NOMO-1 (cell line): Measurements from ENCODE around the gene PRPF40A.

Experiments
- DNase-seq, 2 experiments: peaks; one replicate each; lab custom pipeline; 2025; ENCODE audit not compliant: unreplicated experiment in 2 of 2; lab: John Stamatoyannopoulos, UW

Gene PRPF40A

DNA sequence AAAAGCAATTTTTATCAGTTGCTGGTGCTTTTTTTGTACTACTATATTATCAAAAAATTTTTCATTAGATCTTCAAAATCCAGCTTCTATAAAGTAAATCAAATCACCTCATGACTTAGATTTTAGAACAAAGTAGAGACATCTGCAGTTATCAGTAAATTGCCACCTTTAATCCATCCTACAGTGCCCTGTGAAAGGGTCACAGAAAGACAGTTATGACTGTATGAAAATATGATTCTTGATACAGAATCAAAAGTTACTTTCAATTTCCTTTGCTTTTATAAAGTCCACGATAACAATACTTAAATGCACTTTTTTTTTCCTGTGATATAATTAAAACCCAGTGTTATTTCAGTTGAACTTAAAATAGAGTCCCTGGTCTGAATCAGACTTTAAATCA lies 61.4 kb downstream of the PRPF40A start:
- DNase-seq = no peak

DNA sequence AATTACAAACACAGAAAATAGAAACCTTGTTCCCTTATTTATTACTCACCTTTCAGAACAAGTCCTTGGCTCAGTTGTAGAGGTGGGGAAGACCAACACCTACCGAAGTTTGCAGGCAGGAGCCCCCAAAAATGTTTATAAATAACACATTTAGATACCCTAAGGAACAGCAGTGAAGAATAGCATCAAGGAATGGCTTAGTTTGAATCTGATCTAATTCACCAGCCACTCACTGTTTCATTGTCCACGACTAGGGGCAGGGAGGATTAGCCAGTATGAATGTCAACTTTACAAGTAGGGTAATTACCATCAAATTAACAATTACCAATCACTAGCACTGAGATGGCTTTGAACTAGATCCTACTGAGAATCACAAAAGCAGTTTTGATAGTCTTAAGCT lies 65.4 kb downstream of the PRPF40A start:
- DNase-seq = no peak

DNA sequence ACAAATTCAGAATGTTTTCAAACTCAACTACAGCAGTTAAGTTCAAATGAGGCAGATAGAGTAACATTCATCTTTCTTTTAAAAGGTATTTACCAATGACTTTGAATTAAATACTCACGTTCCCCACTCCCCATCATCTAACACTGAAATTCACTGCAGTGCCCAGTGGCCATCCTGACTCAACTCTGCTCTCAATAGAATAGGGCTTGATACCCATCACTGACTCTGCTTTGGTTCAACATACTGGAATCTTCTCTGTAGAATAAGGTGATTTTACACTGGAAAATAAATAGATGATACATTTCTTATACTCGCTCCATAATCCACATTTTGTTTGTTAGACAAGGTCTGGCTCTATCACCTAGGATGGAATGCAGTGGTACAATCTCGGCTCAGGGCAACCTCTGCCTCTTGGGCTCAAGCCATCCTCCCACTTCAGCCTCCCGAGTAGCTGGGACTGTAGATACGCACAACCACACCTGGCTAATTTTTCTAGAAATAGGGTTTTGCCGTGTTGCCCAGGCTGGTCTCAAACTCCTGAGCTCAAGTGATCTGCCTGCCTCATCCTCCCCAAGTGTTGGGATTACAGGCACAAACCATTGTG lies 66.4 kb downstream of the PRPF40A start:
- no peak for DNase-seq

DNA sequence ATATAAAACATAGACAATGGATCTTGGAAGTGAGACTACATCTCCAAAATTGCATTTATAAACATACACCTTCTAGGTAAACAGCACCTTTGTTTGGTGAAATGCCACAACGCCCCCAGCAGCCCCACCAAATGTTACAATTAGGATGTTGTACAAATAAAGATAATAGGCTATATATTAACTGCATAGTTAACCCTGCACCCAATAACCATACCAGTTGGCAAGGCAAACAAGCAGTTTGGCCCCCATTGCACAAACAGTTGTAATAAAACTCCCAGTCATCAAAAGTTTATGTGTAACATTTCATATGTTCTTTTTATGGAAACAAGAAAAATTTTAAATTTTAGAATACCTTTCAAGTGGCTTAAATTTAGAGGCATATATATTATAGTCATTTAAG lies 67.3 kb downstream of the PRPF40A start:
- DNase-seq = no peak

DNA sequence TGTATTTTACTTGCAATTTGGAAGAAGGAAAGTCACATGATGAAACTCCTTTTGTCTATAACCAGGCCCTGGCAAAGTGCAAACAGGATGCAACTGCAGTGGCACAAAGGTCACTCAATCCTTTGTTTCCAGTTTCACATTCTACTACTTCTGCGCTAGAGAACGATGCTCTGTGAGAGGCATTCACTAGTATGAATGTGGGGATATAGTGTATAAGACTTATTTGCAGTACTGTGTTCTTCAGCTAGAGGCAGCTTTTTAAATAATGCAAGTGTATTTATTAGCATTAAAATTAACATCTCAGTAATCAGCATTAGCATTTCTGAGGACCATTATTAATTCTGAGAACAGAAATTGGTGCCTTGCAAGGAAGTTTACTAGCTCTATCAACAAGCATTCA lies 68.9 kb downstream of the PRPF40A start:
- DNase-seq = no peak

DNA sequence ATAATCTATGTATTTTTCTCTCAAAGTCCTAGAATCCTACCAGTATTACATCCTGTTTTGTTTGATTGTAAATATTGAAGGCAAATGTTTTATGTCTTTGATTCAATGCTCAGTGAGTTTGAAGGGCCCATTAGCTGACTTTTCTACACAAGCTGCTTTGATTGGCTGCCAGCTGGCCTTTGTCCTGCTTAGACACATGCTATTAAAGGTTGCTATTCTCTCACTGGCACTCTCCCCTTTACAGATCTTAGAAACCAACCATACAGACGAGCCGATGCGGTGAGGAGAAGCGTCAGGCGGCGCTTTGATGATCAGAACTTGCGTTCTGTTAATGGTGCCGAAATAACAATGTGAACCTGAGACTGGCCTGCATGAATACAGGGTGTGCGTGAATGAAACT lies 69.7 kb downstream of the PRPF40A start:
- DNase-seq = no peak

DNA sequence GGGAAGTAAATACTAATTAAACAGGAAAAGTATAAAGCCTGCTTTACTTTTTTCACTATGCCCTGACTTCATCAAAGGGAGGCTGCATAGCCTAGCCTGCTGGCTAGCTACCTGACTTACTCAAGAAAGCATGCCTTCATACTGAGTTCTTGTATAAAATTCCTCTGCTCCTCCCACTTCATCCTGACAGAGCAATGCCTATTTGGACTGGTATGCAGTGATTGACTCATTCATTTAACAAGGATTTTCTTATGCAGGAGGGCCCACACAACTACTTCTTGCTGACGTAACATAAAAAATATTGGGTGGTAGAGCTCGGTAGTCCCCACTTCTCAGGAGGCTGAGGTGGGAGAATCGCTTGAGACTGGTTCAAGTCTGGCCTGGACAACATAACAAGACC lies 70.5 kb downstream of the PRPF40A start:
- DNase-seq = no peak

DNA sequence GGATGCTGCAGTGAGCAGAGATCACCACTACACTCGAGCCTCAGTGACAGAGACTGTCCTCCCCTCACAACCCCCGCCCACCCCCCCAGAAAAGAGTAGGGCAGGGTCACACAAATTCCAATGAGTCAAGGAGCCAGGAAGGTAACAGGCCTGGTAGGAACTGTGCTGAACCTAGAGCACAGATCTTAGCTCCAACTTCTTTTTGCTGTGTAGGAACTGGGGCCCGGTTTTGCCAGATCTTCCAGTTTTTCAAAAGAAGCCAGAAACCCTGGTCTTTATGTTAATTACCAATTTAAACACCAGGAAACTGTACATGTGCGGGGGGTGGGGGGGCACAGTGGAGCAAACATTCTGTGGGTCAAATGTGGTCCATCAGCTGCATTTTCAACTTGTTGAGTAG lies 71.0 kb downstream of the PRPF40A start:
- no peak for DNase-seq

DNA sequence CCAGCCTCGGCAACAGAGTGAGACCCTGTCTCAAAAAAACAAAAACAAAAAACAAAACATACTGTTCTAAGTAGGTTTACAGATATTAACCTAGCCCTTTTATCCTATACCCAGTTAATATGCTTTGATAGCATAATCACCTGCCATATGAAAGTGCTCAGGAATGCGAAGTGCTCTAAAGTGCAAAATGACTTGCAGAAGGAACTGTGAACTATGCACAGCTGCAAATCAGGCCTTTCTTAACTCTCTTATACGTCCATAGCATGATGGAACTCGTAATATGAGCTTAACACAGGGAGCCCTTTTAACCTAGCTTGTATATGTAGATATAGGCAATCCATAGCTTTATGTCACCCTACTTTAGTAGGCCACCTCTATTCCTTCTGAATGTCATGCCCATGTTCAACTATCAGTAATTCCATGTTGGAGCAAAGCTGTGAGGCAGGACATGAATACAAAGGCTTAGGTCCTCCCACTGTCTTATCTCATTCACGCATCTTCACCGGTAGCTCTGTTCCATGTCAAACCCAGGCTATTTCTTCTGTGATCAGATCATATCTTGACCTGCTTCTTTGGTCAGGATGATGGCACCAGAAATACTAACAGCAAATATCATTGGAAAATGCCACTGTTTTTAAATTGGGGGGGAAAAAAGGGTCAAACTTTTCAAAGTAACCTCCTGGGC lies 72.9 kb downstream of the PRPF40A start:
- no peak for DNase-seq

DNA sequence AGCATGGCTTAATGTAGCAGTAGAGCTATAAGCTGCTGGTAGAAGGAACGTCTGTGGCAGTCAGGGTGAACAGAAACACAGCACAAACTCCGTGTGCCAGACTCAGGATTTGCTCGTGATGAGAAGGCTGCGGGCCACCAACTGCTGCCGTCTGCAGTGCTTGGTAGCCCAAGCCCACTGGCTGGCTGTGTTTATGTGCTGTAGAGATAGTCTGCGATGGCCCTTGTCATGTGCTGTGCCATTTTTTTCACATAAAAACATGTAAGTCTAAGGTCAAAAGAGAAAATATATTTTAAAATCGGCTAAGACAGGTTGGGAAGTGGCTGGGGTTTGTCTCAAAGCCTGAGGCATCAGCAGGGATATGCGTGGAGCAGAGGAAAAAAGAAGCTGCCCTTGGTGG lies 78.7 kb downstream of the PRPF40A start:
- no peak for DNase-seq

DNA sequence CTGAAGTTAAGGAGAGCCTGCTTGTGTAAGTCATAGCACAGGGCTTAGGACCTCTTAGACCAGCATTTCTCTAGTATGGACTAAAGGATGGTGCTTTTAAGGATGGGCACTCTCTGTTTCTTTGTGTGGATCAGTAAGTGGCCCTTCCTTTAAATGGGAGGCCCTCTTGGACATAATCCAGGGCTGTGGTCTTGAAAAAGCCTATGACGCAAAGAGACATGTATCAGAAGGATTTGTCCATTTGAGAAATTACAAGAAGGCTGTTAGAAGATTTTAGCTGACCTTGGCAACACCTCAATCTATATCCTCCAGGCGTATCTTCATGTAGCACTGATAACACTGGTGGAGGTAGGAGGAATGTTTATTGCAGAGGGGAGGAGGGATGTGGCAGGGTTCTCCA lies 79.2 kb downstream of the PRPF40A start:
- no peak for DNase-seq

DNA sequence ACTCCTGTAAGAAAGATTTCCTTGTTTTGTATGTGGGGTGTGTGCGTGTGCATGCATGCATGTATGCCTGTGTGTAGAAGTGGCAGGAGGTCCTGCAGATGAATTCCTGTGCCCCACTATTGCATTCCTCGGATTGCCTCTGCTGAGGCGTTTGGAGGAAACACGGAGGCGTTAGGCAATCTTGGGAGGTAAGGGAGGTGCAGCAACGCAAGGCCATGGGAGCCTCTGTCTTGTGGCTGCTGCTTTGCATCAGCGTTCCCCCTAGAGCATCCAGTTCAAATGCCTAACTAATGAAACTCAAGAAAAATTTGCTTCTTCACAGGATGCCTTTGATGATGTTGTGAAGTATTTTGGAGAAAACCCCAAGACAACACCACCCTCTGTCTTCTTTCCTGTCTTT lies 80.0 kb downstream of the PRPF40A start:
- DNase-seq = no peak

DNA sequence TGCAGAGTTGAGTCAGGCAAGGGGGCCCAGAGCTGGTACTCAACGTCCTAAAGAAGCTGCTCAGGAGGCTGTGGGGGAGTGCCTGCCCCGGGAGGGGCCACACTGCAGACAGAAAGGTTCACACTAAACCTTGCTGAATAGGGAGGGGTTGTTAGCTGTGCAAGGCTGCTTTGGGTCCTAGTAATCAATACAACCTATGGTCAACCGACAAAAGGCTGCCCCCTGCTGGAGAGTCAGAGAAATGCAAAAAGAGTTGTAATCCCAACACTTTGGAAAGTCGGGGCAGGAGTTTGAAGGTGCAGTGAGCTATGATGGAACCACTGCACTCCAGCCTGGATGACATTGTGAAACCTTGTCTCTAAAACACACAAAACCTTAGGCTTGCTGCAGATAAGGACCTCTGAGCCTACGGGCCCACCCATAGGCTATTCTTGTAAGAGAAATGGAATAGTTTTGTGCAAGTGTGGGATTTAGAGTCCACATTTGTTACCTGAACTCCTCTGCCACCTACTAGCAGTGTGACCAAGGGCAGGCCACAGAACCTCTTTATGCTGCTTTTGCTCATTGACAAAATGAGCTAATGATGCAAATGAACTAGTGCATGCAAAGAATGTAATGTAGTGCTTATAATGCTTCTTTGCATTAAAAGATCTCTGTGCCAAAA lies 81.5 kb downstream of the PRPF40A start:
- peak; percentile 14 to 28 for DNase-seq

DNA sequence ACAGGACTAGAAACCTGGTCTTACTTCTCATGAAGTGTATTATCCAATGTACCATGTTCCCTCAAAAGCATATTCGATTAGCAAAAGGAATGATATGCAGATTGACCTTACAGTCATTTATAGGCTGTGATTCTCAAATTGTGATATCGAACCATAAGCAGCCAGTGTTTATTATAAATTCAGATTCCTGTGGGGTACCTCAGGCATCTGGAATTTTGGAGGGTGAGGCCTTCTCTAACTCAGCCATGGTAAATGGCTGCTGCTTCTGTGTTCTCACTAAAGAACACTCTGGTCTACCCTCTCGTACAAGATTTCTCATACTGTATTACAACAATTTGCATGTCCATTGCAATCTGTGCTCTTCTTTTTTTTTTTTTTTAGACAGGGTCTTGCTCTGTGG lies 84.5 kb downstream of the PRPF40A start:
- no peak for DNase-seq

DNA sequence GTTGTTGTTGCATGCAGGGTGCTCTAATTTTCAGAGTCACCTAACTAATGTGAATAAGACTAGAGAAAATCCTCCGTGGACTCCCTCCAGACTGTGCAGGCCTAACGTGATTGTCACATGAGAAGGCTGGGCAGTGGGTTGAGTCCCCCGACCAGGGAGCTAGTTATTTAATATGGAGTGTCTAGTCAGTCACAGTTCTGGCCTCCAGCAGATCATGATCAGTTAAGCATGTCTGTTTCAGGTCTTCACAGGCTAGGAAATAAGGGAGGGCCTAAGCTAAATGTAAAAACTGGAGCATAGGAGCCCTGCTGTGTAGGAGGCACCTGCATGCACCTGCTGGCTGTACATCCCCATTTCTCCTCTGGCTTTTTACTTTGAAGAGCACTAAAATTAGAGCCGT lies 86.8 kb downstream of the PRPF40A start:
- DNase-seq = no peak

DNA sequence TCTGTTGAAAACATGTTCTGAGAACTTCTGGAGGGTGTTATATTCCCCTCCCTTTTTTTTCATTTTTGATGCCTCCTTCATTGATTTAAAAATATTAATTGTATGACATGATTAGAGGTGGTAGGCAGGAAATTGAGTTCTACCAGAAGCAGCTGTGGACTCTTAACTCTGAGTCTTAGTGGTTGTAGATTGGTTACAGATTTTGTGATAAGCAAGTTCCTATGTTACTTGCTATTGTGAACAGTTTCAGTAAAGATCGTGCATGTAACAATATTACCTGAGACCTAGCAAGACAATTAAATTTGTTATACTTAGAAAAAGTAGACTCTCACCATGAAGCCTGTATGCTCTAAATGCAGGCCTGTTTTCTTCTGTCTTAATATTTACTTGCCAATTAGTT lies 88.1 kb downstream of the PRPF40A start:
- DNase-seq = no peak

DNA sequence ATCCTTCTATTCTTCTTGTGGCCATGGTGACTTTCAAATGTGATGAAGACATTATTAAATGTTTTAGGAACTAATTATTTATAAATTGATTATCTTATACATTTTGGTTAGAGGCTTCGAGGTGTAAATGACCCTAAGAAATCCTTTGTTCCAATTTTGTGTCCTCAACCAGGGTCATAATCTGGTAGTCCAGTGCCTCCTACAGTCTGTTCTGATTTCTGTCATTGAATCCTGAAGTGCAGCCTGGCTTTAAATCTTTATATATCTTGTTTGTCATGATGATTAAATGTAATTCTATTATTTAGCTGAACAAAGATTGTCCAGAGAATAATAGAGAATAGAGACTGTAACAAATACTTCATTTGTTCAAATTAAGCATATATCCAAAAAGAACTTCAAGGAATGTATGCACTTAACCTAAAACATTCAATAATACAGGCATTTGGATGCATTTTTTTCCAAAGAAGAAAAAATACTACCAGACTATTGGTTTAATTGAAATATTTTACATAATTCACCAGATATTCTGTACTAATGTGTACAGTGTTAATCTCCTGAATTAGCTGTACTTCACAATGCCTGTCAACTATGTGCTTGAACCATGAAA lies 89.8 kb downstream of the PRPF40A start:
- peak in 1 of 2 experiments; percentile 53 for DNase-seq

DNA sequence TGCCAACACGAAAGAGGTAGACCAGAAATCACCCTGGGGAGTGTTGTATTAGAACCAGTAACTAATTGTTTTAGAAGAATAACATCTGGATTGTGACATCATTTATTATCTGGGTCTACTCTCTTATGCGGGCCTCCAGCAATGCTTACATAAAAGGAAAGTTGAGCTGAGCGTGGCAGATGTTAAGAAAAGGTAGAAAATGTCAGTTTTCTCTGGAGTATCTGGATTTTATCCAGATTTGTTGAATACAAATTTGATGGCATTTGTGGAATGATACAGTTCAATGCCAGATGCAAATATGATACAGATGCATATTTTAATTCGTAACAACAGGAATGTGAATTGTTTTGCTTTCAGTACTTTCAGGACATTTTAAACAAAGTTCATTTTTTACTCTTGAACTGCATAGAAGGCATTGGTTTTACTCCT lies 90.3 kb downstream of the PRPF40A start:
- DNase-seq = no peak

DNA sequence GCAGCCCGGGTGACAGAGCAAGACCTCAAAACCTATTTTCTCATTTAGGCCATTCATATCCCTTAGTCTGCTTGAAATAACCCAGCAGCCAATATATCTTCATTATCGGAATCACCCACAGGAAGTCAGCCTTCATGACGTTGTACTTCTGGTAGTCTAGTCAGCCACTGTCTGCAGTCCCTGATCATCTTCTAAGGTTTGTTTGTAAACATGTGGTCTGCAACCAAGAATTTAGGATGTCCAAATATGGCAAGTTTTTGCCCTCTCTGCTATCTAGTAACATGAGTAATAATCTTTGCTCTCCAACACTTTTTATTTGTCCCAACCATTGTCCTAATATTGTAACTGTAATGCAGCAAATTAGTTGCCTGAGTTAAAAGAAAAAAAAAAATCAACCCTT lies 92.5 kb downstream of the PRPF40A start:
- DNase-seq = no peak

DNA sequence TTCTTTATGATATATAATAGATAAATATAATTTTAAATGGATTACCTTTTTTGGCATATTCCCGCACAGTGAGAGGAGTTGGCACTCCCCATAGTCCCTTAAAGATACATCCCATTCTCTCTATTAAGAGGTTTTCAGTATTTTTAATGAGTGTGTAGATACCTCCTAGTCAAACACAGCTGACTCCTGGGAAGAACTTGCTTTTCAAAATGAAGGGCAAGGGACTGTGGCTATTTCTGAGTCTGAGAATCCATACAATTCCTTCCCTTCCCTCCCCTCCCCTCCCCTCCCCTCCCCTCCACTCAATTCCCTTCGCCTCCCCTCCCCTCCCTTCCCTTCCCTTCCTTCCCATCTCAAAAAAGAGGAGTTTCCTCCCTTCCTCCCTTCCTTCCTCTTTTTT lies 93.5 kb downstream of the PRPF40A start:
- no peak for DNase-seq

DNA sequence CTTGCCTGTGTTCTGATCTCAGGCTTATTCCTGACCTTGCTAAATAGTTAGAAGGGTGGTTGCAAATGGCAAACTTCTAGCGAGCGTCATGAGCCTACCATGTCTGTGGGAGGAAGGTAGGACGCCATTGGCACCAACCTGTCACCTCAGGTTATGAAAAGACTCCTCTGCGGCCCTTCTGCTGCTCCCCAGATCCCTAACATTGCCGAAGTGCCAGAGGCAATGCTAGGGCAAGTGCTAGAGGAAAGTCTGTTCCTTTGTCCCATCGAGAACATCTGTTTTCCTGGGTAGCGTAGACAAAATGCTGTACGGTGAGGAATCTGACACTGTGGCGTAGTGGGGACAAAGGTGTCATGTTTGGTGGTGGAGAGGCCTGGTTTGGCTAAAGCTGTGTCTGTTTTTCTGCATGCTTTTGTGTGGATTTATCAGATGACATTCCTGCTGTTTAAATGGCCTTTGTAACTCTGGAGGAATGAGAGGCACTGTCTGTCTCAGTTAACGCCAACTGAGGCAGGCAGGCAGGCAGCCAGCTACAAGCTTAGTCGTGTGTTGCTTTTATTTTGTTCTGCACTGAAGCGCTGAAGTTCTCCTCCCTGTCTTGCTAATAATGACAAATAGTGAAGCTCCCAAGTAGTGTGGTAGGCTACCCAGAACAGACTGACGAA lies 94.1 kb downstream of the PRPF40A start:
- DNase-seq = no peak
